Muscle layer of colon (tissue), 2 donors: Measurements from ENCODE around the gene TM6SF1.
A peak's percentile ranks its signal among the peaks of the same experiment; 100 is the strongest.

ENCODE experiments used
- H3K27ac ChIP-seq: one replicate; pipeline ENCODE4 v1.7.0; 2013; ENCODE audit warnings: low read depth, mild to moderate bottlenecking, low read length, moderate library complexity
- H3K27me3 ChIP-seq, 2 donors: one replicate each; pipeline ENCODE4 v1.7.0; 2013; ENCODE audit warnings: low read length in 2 of 2, mild to moderate bottlenecking in 2 of 2; ENCODE audit not compliant: insufficient read depth in 2 of 2, control insufficient read depth in 1 of 2
- H3K36me3 ChIP-seq: one replicate; pipeline ENCODE4 v1.7.0; 2013; ENCODE audit warnings: mild to moderate bottlenecking, low read length; ENCODE audit not compliant: insufficient read depth
- H3K4me1 ChIP-seq: one replicate; pipeline ENCODE4 v1.7.0; 2013; ENCODE audit warnings: mild to moderate bottlenecking, low read length; ENCODE audit not compliant: insufficient read depth
- H3K4me3 ChIP-seq, 2 donors: one replicate each; pipeline ENCODE4 v1.7.0; 2013; ENCODE audit warnings: low read length in 2 of 2, low read depth in 1 of 2, mild to moderate bottlenecking in 1 of 2, moderate library complexity in 1 of 2
- H3K9ac ChIP-seq: one replicate; pipeline ENCODE4 v1.7.0; 2013; ENCODE audit warnings: low read length
- H3K9me3 ChIP-seq: one replicate; pipeline ENCODE4 v1.7.0; 2013; ENCODE audit warnings: mild to moderate bottlenecking, low read length
- donor health status: abdominal sarcoma.
- donor health status: Adenocarcinoma of cecum.

TM6SF1 gene

DNA sequence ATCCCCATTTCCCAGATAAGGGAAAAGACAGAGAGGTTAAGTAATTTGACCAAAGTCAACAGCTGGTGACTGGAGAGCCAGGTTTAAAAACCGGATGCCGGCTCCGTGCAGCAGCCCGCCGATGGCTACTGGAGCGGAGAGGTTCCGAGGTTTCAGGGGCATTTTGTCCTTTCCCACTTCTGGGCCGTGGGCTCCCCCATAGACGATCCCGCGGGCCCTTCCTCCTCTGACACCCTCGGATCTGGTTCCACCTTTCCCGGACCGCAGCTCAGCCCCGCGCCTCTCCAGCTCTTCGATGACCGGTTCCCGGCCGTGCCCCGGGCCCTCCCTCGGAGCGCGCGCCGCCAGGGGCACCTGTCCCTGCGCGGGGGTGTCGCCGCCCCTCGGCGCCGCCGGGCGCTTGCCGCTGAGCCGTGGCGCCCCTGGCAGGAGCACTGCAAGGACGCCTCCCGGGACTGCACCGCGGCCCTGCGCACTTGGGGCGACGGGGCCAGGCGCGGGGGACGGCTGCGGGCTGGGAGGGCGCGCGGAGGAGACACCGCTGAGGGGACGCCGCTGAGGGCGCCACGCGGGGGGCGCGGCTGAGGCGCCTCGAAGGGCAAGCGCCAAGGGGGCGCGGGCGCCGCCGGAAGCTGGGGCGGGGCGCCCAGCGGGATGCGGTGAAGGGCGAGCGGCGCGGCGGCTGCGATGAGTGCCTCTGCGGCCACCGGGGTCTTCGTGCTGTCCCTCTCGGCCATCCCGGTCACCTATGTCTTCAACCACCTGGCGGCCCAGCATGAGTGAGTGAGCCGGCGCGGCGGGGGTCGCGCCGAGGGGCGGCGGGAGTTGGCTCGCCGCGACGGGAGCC, at the start of gene TM6SF1:
TSS of gene TM6SF1 (plus strand) at position 652 of the 847 bp plus-strand sequence. CDS start at position 688, 36 bp downstream.
- H3K36me3 ChIP-seq: no peaks in the 10 kb centered on the region
- peak within 1 kb of the TSS; percentile 32 to 41 for H3K4me3 ChIP-seq
- no peak within 1 kb of the TSS for H3K27ac ChIP-seq
- no peaks in the 10 kb centered on the region for H3K9me3 ChIP-seq
- H3K9ac ChIP-seq: no peak within 1 kb of the TSS
- peaks cover 13 to 32% of the 10 kb centered on the region in 2 donors for H3K27me3 ChIP-seq
- H3K4me1 ChIP-seq: no peaks in the 10 kb centered on the region

DNA sequence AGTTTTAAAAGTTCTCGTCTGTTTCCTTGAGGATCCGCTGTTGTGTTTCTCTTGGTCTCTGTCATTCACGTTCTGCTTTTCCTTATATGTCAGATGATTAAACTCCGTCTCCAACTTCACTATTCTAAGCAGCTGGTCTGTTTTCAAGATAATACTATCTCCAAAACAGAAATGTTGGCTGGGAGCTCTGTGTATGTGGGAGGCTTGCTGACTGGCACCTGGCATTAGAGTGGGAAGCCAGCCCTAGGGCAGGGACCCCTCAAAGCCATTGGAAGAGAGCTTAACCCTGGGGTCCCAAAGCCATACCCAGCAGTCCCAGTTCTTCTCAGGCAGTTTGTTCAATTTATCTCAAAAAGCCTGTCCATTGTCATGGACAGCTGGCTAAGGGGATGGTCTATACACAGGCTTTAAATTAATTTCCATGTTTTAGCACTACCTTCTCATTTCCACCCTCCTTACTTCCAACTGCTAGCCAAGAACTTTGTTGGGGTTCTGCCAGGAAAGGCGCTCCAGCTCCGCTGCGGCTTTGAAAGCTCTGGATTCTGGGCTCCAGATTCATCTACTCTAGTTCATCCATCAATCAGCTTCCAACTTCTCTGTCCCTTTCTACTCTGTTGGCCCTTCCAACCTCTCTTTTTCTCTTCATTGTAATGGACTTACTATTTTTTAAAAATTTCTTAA, 49.6 kb upstream of the TM6SF1 start:
- no peaks in the 10 kb centered on the region for H3K27me3 ChIP-seq
- peak overlapping the region in 1 of 2 donors; percentile 18 for H3K4me3 ChIP-seq
- no peak overlapping the region for H3K9ac ChIP-seq
- peaks cover 22% of the 10 kb centered on the region for H3K36me3 ChIP-seq
- peak overlapping the region; percentile 26 for H3K27ac ChIP-seq
- H3K9me3 ChIP-seq: no peaks in the 10 kb centered on the region
- H3K4me1 ChIP-seq: peaks cover 25% of the 10 kb centered on the region

DNA sequence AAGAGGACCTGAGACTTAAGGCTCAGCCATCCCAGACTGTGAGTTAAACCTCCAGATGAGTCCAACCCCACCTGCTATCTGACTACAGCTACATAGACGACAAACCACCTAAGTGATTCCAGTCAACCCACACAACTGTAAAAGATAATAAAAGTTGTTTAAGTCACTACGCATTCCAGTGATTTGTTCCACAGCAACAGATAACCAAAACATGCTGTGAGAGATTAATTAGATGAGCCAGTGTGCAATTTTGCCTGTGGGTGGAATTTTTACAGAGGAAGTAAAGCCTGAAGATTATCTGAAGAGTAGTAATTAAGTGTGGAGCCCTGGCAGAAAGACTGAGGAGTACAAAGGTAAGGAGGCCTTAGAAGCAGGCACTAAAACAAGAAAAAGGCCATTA, 45.8 kb upstream of the TM6SF1 start:
- Histone ChIP-seq H3K27me3 (no peaks in the 10 kb centered on the region), H3K36me3 (no peaks in the 10 kb centered on the region), H3K4me1 (peaks cover 52% of the 10 kb centered on the region), H3K4me3 (no peak overlapping the region), H3K9ac (no peak overlapping the region), H3K9me3 (no peaks in the 10 kb centered on the region), H3K27ac (peak overlapping the region; percentile 24)

DNA sequence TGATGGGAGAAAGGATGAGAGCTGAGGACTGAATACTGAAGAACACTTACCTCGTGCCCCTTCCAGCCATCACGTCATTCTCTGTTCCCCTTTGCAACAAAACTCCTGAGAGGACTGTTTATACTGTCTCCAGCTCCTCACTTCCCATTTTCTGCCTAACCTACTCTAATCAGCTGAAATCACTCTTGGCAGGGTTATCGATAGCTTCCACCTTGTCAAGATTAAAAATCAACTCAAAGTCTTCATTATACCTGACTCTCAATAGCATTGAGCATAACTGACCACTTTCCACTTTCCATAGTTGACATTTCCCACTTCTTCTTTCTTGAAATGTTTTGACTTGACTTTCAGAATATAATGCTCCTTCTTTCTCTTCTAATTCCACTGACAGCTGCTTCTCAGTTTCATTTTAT, 44.7 kb upstream of the TM6SF1 start:
- H3K9ac ChIP-seq: no peak overlapping the region
- peaks cover 52% of the 10 kb centered on the region for H3K4me1 ChIP-seq
- no peaks in the 10 kb centered on the region for H3K27me3 ChIP-seq
- no peak overlapping the region for H3K27ac ChIP-seq
- no peak overlapping the region for H3K4me3 ChIP-seq
- no peaks in the 10 kb centered on the region for H3K9me3 ChIP-seq
- H3K36me3 ChIP-seq: no peaks in the 10 kb centered on the region

DNA sequence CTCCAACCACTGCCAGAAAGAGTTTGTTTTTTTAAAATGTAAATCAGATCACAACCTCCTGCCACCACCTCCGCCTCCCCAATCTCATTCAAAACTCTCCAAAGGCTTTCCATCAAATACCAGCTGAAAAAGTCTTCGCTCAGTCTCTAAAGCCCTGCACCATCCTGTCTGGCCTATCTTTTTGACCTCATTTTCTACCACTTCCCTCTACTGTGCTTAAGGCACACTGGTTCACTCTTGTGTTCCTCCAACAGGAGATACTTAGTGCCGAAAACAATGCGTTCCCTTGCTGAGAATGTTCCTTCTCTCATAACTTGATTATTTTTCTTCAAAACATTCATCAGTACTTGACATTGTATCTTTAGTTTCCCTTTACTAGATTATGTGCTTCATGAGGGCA, 43.9 kb upstream of the TM6SF1 start:
- H3K27me3 ChIP-seq: no peaks in the 10 kb centered on the region
- H3K9ac ChIP-seq: no peak overlapping the region
- no peaks in the 10 kb centered on the region for H3K36me3 ChIP-seq
- H3K27ac ChIP-seq: no peak overlapping the region
- peaks cover 48% of the 10 kb centered on the region for H3K4me1 ChIP-seq
- no peak overlapping the region for H3K4me3 ChIP-seq
- H3K9me3 ChIP-seq: no peaks in the 10 kb centered on the region

DNA sequence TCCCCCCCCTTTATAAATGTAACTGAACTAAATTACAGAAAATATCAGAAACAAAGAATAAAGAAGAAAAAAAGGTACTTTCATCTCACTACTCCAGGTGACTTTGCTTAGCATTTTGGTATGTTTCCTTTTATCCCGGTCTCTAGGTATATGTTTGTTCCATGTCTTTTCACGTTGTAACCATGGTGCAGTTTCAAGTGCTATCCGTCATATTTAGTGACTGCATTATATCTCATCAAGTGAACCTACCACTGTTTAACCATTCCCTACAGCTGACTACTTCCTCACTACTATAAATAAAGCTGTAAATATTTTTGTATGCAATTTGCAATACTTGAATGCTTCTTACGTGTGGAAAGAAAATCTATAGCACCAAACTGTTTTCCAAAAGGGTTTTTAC, 42.6 kb upstream of the TM6SF1 start:
- peak overlapping the region in 1 of 2 donors; percentile 87 for H3K4me3 ChIP-seq

DNA sequence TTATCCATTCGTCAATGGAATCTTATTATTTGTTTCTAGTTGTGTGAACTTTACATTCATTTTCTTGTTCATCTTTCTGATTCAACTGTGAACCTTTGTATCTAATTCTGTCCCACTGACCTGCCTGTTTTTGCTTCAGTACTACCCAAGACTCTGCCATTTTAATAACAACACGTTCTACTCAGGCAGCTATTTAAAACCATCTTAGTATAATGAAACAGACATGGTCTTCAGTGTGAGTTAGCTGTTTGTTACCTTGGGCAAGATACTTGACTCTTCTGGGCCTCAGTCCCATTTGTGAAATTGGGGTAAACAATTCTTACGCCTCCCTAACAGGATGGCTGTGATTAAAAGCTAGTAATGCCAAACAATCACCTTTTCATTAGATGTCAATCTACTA, 42.0 kb upstream of the TM6SF1 start:
- Histone ChIP-seq H3K4me3 (peak overlapping the region; percentile 87 to 95), H3K9me3 (no peaks in the 10 kb centered on the region), H3K27ac (peak overlapping the region; percentile 98), H3K27me3 (no peaks in the 10 kb centered on the region), H3K36me3 (no peaks in the 10 kb centered on the region), H3K9ac (peak overlapping the region; percentile 23), H3K4me1 (peaks cover 48% of the 10 kb centered on the region)

More for the DNA sequence above, 42.6 kb upstream of the TM6SF1 start:
- Histone ChIP-seq H3K27ac (no peak overlapping the region), H3K27me3 (no peaks in the 10 kb centered on the region), H3K9ac (peak overlapping the region; percentile 23), H3K9me3 (no peaks in the 10 kb centered on the region), H3K36me3 (no peaks in the 10 kb centered on the region), H3K4me1 (peaks cover 48% of the 10 kb centered on the region)

DNA sequence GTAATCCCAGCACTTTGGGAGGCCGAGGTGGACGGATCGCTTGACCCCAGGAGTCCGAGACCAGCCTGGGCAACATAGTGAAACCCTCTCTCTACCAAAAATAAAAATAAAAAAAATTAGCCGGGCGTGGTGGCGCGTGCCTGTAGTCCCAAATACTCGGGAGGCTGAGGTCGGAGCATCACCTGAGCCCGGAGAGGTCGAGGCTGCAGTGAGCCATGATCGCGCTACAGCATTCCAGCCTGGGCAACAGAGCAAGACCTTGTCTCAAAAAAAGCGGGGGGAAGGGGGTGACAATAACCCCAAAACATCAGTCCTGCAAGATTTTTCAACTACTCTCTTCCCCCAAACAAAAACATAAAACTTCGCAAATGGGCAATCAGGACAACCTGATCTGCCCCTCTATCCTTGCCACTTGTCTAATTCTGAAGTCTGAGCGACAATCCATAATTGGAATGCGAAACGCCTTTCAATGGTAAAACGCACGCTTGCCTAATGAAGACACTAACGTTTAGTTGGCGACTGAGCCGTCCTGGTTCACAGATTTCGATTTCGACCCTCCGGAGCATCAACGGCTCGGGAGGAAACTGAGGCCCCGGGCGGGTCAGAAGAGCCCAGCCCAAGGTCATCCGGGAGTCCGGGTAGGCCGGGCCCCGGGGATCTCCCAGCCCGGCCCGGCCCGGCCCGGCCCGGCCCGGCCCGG, 41.3 kb upstream of the TM6SF1 start:
- no peaks in the 10 kb centered on the region for H3K27me3 ChIP-seq
- no peaks in the 10 kb centered on the region for H3K9me3 ChIP-seq
- H3K4me1 ChIP-seq: peaks cover 43% of the 10 kb centered on the region
- peak overlapping the region; percentile 87 to 95 for H3K4me3 ChIP-seq
- no peaks in the 10 kb centered on the region for H3K36me3 ChIP-seq
- peak overlapping the region; percentile 57 for H3K9ac ChIP-seq
- H3K27ac ChIP-seq: peak overlapping the region; percentile 98

DNA sequence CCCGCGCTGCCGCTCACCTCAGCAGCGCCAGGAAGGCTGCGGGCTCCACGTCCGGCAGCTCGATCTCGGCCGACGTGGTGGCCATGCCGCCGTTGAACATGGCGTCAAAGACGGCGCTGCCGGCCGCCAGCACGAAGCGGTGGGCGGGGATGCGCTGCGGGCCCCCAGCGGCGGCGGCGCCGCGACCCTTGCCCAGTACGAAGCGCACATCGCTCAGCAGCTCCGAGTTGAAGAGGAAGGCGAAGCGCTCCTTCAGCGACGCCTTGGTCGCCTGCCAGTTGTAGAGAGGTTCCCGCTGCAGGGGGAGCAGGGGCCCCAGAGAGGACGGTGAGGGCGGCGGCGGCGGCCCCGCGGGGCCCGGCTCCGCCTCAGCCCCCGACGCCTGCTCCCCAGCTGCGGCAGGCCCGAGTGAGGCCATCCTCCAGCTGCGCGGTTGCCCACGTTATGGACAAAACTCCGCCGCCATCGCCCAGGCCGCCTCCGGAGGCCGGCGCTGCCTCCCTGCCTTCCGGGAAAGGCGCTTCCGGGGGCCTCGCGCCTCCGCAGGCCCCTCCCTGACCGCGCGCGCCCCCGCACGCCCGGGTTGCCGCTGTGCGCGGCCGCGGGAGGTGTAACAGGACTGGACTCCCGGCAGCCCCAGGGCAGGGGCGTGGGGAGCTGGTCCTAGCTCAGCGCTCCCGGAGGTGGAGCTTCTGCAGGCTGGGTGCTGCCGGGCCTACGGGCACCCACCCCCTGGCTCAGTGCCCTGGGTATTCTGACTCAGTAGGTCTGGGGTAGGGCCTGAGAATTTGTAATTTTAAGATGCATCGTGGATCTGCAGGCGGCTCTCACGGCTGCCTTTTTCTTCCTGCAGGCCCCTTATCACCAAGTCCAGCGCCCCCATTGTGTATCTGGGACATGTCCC, 40.5 kb upstream of the TM6SF1 start, which contains the start of gene BTBD1:
TSS of gene BTBD1 (minus strand) at position 519 of the 904 bp plus-strand sequence. CDS start at position 418, 101 bp downstream.
- H3K4me3 ChIP-seq: peak within 1 kb of the TSS; percentile 87 to 95
- peaks cover 35% of the 10 kb centered on the region for H3K4me1 ChIP-seq
- H3K27me3 ChIP-seq: no peaks in the 10 kb centered on the region
- no peaks in the 10 kb centered on the region for H3K9me3 ChIP-seq
- peak within 1 kb of the TSS; percentile 57 for H3K9ac ChIP-seq
- H3K27ac ChIP-seq: peak within 1 kb of the TSS; percentile 98
- no peaks in the 10 kb centered on the region for H3K36me3 ChIP-seq

DNA sequence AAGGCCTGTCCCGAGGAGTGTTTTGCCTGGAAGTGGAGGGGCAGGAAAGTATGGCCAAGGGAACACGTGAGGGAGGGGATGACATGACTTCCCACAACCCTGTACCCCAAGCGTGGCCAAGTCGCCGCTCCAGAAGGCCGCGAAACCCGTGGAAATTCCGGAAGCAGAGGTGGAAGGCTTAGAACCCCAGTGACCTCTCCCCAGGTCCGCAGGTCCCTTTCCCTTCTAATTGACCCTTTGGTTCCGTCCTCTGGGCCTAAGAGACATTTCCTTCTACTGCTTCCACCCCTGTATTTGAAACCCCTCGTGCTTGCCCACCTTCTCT, 39.8 kb upstream of the TM6SF1 start:
- H3K9me3 ChIP-seq: no peaks in the 10 kb centered on the region
- H3K36me3 ChIP-seq: no peaks in the 10 kb centered on the region
- peaks cover 29% of the 10 kb centered on the region for H3K4me1 ChIP-seq
- H3K4me3 ChIP-seq: peak overlapping the region in 1 of 2 donors; percentile 87
- H3K9ac ChIP-seq: no peak overlapping the region
- H3K27ac ChIP-seq: peak overlapping the region; percentile 98
- H3K27me3 ChIP-seq: no peaks in the 10 kb centered on the region
